GM18907 (cell line): ENCODE data around the gene C13orf46.

Experiments
- ATAC-seq: cut with Tn5 transposase; IDR thresholded peaks from one replicate; pipeline ENCODE4 v1.9.1; 2021; ENCODE audit warnings: mild to moderate bottlenecking, moderate library complexity; ENCODE audit not compliant: unreplicated experiment

C13orf46 gene

DNA sequence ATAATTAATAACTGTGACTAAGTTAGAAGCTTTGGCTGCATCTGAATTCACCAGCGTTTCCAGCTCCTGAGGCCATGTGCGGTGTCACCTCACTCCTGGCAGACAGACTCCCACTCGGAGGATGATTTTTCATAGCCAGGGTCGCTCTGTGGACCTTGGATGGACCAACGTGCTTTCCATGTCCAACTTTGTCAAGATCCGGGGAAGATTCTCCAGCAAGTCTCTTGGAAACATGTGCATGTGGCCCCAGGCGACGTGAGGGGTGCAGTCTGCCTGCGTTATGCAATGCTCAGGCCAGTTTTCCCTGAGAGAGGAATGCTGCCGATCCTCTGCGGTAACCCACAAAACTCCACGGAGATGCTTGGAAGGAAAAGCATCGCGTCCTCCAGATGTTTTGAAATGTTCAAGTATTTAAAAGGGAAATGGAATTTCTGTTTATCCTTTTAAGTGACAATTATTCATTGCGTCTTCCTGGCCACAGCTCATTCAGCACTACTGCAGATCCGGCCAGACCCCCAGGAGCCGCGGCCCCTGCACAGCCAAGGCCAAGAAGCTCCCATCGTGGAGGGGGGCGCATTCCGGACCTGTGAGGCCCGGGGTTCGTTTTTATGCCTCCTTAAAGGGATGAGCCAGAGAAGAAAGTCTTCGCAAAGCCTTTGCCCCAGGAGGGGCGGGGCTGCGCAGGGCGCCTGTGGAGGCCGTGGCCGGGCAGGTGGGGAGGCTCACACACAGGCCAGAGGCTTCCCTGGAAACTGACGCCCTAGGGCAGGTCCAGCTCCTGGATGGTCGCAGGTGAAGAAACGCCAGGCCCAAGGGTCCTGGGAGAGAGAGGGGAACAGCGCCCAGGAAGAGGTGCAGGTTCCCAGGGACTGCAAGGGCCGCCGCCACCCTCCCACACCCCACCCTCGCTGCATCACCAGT, 46.0 kb downstream of the C13orf46 start:
- ATAC-seq = no peak

DNA sequence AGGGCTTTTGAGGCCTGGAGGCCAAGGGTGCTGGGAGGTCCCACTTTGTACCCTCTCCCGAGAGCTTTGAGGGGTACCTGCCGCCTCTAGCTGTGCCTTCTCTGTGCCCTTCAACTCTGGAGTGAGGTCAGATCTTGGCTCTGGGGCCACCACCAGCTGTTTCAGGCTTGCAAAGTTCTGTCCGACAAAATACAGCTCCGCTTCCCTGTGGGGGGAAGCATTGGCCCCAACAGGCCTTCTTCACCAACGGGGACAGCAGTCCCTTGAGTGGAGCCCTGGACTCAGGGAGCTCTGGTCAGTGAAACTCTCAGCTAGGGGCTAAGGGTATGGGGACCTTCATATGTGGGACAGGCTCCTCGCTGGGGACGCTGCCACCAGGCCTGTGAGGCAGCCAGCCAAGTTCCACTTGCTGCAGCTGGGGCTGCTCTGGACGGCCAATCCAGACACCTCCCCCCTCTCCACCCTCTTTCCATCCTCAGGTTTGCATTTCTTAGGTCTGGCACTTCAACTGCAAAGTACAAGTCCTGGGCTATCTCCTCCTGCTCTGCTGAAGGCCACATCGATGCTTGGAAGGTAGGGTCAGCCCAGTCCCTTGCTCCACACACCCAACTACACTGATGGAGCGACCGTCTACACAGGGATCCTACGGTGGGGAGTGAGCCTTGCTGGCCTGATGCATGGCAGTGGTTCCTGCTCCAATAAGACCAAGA, 46.8 kb downstream of the C13orf46 start:
- ATAC-seq = no peak

DNA sequence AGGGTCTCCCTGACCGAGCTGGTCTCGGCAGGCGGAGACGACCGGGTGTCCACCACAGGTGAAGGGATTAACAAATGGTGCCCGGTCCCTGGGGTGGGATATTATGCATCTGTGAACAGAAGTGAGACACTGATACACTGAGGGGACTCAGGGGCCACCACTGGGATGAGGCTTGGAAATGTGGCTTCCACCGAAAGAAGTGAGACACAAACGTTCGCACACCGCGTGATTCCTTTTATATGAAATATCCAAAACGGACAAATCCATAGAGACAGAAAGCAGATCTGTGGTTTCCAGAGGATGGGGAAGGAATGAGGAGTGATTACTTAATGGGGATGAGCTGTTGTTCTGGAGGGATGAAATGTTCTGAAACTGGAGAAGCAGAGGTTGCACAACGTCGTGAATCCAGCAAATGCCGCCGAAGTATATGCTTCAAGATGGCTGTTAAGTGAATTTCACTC, 47.5 kb downstream of the C13orf46 start:
- ATAC-seq = no peak

DNA sequence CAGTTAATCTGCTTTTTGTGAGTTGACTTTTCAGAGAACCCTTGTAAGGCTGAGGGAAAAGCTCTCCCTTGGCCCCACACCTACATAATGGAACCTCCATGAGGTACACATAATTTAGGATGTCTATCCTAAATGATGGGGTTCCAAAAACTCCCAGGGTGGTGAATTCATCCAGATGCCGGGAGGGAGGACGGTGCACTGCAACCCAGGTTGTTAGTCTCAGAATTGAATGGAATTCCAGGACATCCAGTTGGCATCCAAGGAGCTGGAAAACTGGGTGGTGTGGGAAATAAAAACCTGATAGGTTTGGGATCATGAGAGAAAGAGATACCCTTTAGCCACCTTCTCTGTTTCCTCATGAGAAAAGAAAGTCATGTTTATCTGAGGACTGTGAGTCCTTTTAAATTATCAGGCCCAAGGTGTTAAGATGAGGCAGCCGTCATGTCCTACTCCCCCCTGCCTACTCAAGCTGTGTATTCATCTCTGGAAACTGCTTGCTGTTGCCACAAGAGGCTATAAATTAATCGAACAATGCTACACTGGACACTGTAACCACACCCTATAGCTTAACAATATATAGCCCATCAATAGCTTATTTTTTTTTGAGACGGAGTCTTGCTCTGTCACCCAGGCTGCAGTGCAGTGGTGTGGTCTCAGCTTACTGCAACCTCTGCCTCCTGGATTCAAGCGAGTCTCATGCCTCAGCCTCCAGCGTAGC, 49.5 kb downstream of the C13orf46 start:
- no peak for ATAC-seq

DNA sequence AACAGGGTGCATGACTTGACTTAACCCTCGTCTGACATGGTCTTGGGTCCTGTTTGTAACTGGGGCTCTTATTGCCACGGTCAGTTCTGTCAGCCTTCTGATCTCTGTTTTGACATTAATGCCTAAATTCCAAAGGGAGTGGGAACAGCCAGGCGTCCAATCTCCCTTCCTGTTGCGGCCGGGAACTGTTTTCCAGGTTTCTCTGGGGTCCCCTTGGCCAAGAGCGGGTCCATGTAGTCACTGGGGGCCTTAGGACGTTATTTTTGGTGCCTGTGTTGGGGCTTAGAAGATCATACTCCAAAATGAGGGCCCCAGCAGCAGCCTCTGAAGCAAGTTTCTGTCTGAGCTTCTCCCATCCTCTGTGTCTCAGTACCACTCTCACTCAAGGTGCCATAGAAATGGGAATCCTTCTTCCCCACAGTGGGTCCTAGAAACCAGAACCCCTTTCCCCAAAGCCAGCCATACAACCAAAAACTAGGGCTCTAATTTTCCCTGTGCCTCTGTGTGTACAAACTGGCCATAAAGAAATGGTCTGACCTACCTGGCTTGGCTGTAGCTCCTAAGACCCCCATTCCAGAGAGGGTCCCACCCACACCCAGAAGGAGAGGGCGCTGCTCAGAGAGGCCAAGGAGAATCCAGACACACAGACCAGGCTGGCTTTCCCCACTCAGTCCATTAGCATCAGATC, 50.4 kb downstream of the C13orf46 start:
- no peak for ATAC-seq

DNA sequence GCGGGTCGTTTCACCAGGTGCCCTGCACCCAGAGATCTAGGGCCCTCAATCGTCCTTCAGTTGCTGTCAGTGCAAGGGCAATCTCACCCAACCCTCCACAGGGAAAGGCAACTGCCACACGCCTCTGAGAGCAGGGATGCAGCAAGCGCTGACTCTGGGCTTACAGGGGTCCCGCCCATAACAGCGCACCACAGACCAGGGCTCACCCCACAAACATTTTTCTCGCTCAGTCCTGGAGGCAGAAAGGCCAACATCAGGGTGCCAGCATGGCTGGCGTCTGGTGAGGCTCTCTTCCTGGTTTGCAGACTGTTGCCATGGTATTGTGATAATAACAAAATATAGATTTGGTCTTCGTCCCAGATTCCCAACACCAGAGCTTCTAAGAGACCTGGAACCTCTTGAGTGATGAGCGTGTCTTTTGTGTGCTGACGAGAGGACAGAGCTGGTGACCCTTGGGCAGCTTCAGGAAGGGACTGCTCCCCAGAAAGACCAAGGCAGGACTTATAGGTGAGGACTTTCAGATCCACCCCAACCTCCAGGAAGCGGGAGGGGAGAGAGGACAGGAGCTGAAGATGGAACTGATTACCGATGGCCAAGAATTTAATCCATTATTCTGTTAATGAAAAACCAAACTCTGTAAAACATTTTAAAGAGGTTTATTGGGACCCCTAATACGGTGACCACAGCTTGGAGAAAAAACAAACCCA, 51.3 kb downstream of the C13orf46 start:
- ATAC-seq = no peak

DNA sequence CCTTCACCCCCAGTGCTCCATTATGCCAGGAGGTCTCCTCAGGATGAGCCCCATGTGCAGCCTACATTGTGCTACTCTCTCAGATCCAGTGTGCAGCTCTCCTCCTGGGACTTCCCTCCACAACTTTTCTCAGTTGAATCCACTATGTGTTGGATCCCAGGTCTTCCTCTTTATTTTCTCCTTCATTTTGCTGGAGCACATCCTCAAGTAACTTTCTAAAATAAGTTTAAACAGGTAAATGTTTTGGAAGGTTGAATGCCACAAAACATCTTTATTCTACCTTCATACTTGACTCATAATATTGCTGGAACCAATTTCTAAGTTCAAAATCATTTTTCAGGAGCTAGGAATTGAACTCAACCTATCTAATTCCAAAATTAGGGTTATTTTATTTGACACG, 52.1 kb downstream of the C13orf46 start:
- ATAC-seq = no peak

DNA sequence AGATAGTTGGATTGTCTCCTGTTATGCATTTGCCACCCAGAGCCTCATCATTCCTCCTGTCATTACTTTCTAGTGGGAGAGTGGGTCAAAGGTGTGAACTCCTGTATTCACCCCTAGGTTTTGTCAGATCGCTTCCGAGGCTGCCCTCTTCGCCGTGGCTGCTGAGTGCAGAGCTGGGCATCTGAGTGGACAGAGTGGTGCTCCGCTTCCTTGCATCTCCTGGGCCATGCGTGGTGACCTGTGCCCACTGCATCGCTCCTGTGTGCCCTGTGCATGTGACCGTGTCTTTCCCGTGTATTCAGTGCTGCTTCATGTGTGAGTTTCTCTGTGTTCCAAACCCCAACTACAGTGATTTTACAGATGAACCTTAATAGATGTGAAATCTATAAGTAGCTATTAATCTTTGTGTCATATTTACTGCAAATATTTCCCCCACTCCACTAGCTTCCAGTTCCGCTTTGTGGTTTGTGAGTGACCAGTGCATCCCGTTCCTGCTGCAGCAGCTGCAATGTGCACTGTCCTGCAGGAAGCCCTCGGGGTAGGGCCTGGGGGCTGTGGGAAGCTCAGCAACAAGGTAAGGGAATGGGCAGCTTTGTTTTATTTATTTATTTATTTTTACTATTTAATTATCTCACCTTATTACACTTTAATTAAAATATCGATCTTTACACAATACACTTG, 53.1 kb downstream of the C13orf46 start:
- no peak for ATAC-seq

DNA sequence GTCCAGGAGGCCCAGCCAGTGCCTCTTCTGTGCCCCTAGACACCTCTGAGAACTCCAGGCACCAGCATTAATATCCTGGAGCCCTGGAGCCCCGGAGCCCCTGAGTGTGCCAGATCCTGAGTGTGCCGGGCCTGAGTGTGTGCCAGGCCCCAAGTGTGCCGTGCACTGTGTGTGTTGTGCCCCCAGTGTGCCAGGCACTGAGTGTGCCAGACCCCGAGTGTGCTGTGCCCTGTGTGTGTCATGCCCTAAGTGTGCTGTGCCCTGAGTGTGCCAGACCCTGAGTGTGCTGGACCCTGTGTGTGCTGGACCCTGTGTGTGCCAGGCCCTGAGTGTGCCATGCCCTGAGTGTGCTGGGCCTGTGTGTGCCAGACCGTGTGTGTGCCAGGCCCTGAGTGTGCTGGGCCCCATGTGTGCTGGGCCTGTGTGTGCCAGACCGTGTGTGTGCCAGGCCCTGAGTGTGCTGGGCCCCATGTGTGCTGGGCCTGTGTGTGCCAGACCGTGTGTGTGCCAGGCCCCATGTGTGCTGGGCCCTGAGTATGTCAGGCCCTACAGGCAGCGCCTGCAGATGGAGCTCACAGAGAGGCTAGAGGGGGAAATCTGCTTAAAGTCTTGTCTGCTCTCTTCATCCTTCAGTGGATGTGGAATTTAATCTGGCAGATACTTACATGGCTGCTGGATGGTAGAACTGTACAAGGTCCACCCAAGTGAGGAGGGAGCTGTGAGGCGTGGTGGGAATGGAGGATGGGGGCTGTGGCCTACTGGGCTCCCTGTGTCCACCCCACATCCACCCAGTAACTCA, 53.9 kb downstream of the C13orf46 start:
- ATAC-seq = no peak

DNA sequence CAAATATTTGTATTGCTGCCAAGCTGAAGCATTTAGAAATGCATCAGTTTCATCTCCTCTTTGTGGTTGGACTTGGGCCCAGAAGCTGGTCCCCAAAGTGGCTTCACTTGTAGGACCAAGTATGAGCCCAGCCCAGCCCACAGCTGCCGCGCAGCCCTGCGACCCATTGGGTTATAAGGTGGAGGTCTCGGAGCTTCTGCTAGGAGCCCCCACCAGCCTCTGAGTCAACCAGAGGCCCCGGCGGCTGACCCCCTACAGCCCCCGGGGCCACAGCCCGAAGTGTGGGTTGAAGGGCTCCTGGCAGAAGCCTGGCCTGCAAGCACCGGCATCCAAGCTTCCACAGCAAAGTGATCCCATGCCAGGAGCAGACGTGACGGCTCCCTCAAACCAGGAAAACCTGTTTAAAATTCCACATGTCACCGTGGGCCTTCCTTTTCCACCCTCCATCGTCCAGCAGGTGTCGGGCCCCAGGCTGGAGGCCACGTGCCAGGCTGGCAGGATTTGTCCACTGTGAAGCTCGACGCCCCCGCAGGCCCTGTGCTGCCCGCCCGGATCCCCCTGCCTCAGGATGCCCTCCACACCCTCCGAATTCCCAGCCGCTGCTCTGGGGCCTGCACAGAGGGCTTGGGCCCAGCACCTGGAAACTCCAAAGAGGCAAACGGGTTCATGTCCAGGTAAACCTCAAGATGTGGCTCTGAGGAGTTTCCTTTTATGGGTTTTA, 54.7 kb downstream of the C13orf46 start:
- no peak for ATAC-seq

DNA sequence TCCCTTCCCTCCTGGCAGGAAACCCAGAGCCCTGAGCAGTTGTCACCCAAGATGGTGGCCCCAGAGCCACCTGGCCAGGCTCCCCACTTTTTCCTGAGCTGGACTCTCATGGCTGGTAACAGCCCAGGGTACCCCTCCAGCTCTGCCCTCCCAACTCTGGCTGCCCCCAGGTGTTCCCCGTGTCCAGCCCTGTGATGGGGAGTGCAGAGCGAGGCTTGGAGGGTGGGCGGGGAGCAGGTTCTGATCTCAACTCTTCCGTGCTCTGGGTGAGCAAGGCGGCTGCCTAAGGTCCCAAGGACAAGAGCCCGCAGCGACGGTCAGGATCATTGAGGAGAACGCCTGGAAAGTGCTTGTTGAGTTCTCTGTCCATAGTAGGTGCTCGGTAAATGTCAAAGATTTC, 55.3 kb downstream of the C13orf46 start:
- ATAC-seq = no peak

DNA sequence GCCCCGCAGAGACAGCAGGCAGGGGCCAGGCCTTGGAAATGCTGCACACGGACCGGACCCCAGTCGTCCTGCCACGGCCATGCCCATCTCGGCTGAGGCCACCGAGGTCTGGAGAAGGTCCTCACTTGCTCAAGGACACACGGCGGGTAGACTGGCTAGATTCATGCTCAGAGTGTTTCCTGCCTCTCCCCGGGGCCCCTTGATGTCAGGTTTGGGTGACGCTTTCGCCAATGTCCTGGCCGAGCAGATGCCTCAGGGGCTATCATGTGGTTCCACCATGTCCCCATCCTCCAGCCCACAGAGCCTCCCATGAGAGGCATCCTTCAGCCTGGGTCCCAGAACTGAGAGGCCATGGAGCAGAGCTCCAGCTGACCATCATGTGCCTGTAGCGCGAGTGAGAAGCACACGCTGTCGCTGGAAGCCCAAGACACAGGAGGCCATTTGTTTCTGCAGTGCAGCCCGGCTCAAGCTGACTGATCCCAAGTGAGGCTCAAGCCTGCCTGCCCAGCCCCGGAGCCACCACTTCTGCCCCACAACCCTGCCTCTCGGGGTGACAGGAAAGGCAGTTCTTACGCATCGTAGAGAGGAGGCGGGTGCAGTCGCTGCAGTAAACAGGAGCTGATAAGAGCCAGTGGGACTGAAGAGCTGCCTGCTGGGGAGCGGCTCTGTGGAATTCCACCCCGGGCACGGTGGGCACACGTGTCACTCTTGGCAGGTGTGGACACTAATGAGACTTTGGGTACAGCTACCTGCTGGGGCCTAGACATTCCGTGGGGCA, 56.1 kb downstream of the C13orf46 start:
- ATAC-seq = no peak

DNA sequence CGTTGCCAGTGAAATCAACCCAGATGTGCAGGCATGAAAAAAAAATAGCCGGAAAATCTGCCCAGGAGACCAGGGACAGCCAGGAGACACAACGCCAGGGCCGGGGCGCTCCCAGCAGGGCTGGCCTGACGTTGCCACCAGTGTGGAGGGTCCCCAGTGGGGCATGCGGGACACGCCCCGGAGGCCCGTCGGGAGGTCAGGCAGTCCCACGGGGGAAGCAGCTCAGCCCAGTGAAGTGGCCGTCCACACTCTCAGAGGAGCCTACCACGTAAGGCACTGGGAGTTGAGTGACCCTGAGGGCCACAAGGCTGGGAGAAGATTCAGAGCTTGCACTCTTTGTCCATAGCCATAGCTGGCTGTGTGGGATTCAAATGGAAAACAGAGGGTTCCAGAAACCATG, 56.8 kb downstream of the C13orf46 start:
- ATAC-seq = no peak

DNA sequence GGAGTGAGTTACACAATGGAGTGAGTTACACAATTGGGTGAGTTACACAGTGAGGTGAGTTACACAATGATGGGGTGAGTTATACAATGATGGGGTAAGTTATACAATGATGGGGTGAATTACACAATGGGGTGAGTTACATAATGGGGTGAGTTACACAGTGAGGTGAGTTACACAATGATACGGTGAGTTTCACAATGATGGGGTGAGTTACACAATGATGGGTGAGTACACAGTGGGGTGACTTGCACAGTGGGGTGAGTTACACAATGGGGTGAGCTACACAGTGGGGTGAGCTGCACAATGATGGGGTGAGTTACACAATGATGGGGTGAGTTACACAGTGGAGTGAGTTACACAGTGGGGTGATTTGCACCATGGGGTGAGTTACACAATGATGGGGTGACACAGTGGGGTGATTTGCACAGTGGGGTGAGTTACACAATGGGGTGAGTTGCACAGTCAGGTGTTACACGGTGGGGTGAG, 57.5 kb downstream of the C13orf46 start:
- no peak for ATAC-seq

DNA sequence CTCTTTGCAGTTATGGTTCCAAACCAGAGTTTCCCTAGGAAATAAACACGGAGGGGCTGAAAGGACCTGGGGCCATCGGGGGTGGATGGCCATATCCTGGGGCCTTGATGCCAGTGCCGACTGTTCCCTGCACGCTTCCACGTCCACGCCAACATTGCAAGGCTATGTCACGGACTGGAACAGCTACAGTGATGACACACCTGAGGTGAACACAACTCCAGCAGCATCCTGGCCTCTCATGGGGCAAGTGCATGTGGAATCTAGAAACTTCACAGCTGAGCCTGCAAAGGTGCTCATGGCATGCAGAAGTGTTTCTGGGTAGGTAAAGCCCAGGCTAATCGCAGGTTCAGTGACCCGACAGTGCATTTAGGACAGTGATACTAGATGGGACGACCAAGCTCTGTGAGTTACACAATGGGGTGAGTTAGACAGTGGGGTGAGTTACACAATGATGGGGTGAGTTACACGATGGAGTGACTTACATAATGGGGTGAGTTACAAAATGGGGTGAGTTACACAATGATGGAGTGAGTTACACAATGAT, 58.0 kb downstream of the C13orf46 start:
- no peak for ATAC-seq

DNA sequence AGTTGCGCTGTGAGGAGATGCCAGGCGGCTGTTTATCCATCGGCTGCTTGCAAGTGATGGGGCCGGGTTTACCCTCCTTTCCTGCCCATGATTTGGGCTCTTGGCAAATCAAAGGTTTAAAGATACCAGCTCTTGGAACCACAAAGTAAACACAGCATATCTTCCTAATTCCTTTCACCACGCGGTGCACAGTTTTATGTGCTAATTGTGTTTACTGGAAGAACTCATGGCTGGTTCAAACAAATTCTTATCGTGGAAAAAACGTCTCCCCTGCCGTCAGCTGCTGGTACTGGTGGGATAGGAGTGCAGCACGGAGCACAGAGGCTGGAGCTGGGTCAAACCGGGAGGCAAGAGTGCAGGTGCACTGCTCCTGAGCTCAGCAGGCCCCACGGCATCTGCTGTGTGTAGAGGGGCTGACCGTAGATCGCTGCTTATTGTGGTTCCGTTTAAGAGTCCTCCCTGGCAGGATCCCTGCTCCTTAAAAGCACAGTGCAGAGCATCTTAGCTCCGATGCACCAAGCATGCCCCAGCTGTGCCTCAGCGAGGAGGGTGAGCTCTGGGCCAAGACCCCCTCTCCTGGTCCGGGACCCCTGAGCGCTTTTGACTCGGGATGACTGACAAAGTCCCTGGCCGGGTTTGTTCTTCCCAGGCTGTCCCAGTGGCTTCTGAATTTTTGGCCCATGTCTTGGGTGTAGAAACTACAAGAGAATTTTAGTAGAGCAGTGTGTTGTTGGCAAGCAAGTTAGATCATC, 58.7 kb downstream of the C13orf46 start:
- no peak for ATAC-seq
